Measurements from ENCODE around the gene TMEM178B. TPM values are rescaled to one million over a fixed set of nuclear protein-coding genes. Genes with fewer than 3 reads are reported as not detected.

TMEM178B gene
- polyA plus RNA-seq, 1 donor (not counting 4 experiments of a cell fraction or from before 2014, with no cell fraction given): not detected

GRCh38 chr7:141262101-141263090 lies 188.5 kb downstream of the TMEM178B start:
- Histone ChIP-seq H3K9me1 (ENCODE audit: control insufficient read depth, extremely low read depth, insufficient read depth, low read length) (no peaks in the 10 kb centered on the region), H3K4me1 (ENCODE audit: control insufficient read depth, extremely low read depth, insufficient read depth, low read length) (no peaks in the 10 kb centered on the region), H3K9ac (ENCODE audit: control insufficient read depth, extremely low read depth, insufficient read depth, low read length) (no peak overlapping the region), H3K4me2 (ENCODE audit: control insufficient read depth, extremely low read depth, insufficient read depth, low read depth, low read length) (no peak overlapping the region), H3K4me3 (ENCODE audit: control insufficient read depth in 2 of 3, extremely low read depth in 1 of 3, insufficient read depth in 2 of 3, low read depth in 1 of 3, low read length in 3 of 3) (no peak overlapping the region), H3K27me3 (ENCODE audit: control insufficient read depth, extremely low read depth, insufficient read depth, low read length) (no peaks in the 10 kb centered on the region), H3K36me3 (ENCODE audit: control insufficient read depth in 2 of 2, extremely low read depth in 1 of 2, insufficient read depth in 2 of 2, low read length in 2 of 2) (no peaks in the 10 kb centered on the region), H2AFZ (ENCODE audit: control insufficient read depth, low read length) (no peak overlapping the region), H4K20me1 (ENCODE audit: control insufficient read depth, extremely low read depth, insufficient read depth, low read length) (no peaks in the 10 kb centered on the region), H3K9me3 (ENCODE audit: control insufficient read depth, low read depth, low read length) (no peaks in the 10 kb centered on the region), H3K79me2 (ENCODE audit: control insufficient read depth, insufficient read depth, low read length) (no peaks in the 10 kb centered on the region), H3K27ac (ENCODE audit: control insufficient read depth, insufficient read depth, low read length) (no peak overlapping the region)
- no peak for TF ChIP-seq EZH2 (IDR thresholded peaks at IDR 0.05; ENCODE audit: low read length)
- TF ChIP-seq, protein P1, sequence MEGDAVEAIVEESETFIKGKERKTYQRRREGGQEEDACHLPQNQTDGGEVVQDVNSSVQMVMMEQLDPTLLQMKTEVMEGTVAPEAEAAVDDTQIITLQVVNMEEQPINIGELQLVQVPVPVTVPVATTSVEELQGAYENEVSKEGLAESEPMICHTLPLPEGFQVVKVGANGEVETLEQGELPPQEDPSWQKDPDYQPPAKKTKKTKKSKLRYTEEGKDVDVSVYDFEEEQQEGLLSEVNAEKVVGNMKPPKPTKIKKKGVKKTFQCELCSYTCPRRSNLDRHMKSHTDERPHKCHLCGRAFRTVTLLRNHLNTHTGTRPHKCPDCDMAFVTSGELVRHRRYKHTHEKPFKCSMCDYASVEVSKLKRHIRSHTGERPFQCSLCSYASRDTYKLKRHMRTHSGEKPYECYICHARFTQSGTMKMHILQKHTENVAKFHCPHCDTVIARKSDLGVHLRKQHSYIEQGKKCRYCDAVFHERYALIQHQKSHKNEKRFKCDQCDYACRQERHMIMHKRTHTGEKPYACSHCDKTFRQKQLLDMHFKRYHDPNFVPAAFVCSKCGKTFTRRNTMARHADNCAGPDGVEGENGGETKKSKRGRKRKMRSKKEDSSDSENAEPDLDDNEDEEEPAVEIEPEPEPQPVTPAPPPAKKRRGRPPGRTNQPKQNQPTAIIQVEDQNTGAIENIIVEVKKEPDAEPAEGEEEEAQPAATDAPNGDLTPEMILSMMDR (optimal IDR thresholded peaks at IDR 0.05 in 1 of 3, IDR thresholded peaks at IDR 0.05 in 1 of 3, conservative IDR thresholded peaks at IDR 0.05 in 1 of 3; ENCODE audit: extremely low read depth in 1 of 3, insufficient read depth in 2 of 3, low read length in 3 of 3): no peak
- dilution Hi-C loops (cut with MboI; ENCODE audit: extremely low pct_ligation_motif_present, low sequenced_read_pairs): no loop called here
- FAIRE-seq (no peak), DNase-seq (ENCODE audit: low read depth, low spot score) (no peak)

DNA sequence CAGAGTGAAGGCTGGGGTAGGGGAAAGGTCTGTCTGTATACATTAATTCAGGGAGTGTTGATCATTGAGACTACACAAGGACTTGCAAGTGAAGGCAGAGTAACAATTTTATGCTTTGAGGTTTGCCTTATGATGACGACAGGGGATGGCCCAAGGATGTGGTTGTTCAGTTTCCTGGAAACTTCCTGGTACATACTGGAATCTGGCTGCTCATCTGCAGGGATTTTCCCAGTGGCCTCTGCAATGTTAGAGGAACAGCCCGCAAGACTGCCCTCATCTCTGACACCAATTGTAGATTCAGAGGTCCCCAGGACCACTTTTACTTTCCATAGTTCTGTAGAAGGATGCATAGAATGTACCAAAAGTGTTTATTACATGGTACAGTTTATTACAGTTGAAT lies 189.6 kb downstream of the TMEM178B start:
- Histone ChIP-seq H4K20me1 (ENCODE audit: control insufficient read depth, extremely low read depth, insufficient read depth, low read length) (no peaks in the 10 kb centered on the region), H3K9me3 (ENCODE audit: control insufficient read depth, low read depth, low read length) (no peaks in the 10 kb centered on the region), H3K4me1 (ENCODE audit: control insufficient read depth, extremely low read depth, insufficient read depth, low read length) (no peaks in the 10 kb centered on the region), H3K4me3 (ENCODE audit: control insufficient read depth in 2 of 3, extremely low read depth in 1 of 3, insufficient read depth in 2 of 3, low read depth in 1 of 3, low read length in 3 of 3) (no peak overlapping the region), H3K27me3 (ENCODE audit: control insufficient read depth, extremely low read depth, insufficient read depth, low read length) (no peaks in the 10 kb centered on the region), H3K4me2 (ENCODE audit: control insufficient read depth, extremely low read depth, insufficient read depth, low read depth, low read length) (no peak overlapping the region), H3K36me3 (ENCODE audit: control insufficient read depth in 2 of 2, extremely low read depth in 1 of 2, insufficient read depth in 2 of 2, low read length in 2 of 2) (no peaks in the 10 kb centered on the region), H3K9me1 (ENCODE audit: control insufficient read depth, extremely low read depth, insufficient read depth, low read length) (no peaks in the 10 kb centered on the region), H3K27ac (ENCODE audit: control insufficient read depth, insufficient read depth, low read length) (no peak overlapping the region), H3K9ac (ENCODE audit: control insufficient read depth, extremely low read depth, insufficient read depth, low read length) (no peak overlapping the region), H2AFZ (ENCODE audit: control insufficient read depth, low read length) (no peak overlapping the region), H3K79me2 (ENCODE audit: control insufficient read depth, insufficient read depth, low read length) (no peaks in the 10 kb centered on the region)
- DNase-seq (ENCODE audit: low read depth, low spot score) (no peak), FAIRE-seq (no peak)
- dilution Hi-C loops (cut with MboI; ENCODE audit: extremely low pct_ligation_motif_present, low sequenced_read_pairs): no loop called here
- TF ChIP-seq, protein P1 (optimal IDR thresholded peaks at IDR 0.05 in 1 of 3, IDR thresholded peaks at IDR 0.05 in 1 of 3, conservative IDR thresholded peaks at IDR 0.05 in 1 of 3; ENCODE audit: extremely low read depth in 1 of 3, insufficient read depth in 2 of 3, low read length in 3 of 3): no peak
- no peak for TF ChIP-seq EZH2 (IDR thresholded peaks at IDR 0.05; ENCODE audit: low read length)
